Activated CD8-positive, alpha-beta memory T cell treated with anti-CD3 and anti-CD28 coated beads, Interleukin-2, amount 50 U/mL, for 24 hours (primary cell): ENCODE results near the gene KMT2D.

Source experiments
- DNase-seq: peaks from one replicate; pipeline ENCODE4 v3.0.0-alpha.2; 2020; ENCODE audit errors: extremely low read depth

The KMT2D gene

DNA sequence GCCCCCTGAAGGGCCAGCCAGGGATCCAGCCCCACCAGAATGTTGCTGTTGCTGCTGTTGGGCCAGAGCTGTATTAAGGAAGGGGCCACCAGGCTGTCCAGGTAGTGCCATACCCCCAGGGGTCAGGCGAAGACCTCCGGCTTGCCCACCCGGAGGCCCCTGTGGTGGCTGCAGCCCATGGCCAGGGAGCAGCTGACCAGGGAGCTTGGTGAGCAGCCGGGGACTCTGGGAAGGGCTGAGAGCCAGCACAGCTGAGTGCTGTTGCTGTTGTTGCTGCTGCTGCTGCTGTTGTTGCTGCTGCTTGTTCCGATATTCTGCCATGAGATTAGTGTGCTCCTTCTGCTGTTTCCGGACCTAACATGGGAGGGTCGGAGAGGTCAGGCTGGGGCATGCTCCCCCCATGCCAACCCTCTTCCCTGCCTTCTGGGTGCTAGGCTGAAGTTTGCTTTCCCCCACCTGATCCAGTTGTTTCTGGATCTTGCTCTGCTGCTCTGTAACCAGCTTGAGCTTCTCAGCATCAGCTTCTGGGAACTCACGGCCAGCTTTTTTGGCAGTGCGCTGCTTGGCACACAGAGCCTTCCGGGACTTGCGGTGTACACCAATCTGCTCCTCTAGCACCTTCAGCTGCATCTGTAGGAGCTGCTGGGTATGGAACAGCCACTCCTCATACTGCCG lies 26.8 kb downstream of the KMT2D start:
- DNase-seq, result no peak

DNA sequence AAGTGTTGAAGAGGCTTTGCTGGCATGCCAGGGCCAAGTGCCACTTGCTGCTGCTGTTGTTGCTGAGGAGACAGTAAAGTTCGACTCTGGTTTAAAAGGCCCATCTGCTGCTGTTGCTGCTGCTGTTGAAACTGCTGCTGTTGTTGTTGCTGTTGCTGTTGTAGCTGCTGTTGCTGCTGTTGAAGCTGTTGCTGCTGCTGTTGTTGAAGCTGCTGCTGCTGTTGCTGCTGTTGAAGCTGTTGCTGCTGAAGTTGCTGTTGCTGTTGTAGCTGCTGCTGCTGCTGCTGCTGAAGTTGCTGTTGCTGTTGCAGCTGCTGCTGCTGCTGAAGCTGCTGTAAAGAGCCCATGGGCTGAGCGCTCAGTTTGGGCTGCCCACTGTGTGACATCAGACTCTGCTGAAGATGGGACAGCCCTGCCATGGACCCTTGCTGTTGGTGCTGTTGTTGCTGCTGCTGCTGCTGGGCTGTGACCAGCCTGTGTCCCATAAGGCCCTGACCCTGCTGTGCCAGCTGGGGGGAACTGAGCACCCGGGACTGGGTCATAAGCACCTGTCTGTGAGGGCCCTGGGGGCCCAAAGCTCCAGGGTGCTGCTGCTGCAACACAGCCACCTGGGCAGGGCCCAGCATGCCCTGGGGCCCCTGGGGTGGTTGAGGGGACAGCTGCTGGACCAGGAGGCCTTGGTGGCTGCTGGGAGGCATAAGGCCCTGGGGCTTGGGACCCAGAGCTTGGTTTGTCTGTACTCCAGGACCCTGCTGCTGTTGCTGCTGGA lies 27.7 kb downstream of the KMT2D start:
- no peak for DNase-seq

DNA sequence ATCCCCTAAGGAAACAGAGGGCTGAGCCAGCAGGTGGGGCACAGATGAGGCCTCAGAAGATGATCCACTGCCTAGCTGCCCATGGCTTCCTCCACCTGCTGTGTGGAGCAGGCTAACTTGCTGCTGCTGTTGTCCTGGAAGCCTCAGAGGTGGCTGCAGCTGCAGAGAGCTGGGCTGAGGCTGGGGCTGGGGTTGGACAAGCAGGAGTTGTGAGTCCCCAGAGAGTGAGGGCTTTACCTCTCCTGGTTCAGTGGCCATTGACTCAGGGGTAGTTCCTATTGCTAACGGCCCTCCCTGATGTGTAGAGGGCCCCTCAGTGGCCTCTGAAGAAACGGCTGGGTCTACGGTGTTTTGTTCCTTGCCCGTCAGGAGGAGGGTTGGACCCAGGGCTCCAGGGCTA lies 28.3 kb downstream of the KMT2D start:
- no peak for DNase-seq

- no peak for DNase-seq
Observed at GRCh38 chr12:49031573-49032161, 28.9 kb downstream of the KMT2D start.

- DNase-seq, result no peak
Observed at GRCh38 chr12:49030714-49031572, 29.7 kb downstream of the KMT2D start.

- DNase-seq, result no peak
Observed at GRCh38 chr12:49030119-49030518, 30.5 kb downstream of the KMT2D start.

GRCh38 chr12:49028666-49029275 lies 31.8 kb downstream of the KMT2D start:
- no peak for DNase-seq

GRCh38 chr12:49027846-49028555 lies 32.6 kb downstream of the KMT2D start:
- no peak for DNase-seq

DNA sequence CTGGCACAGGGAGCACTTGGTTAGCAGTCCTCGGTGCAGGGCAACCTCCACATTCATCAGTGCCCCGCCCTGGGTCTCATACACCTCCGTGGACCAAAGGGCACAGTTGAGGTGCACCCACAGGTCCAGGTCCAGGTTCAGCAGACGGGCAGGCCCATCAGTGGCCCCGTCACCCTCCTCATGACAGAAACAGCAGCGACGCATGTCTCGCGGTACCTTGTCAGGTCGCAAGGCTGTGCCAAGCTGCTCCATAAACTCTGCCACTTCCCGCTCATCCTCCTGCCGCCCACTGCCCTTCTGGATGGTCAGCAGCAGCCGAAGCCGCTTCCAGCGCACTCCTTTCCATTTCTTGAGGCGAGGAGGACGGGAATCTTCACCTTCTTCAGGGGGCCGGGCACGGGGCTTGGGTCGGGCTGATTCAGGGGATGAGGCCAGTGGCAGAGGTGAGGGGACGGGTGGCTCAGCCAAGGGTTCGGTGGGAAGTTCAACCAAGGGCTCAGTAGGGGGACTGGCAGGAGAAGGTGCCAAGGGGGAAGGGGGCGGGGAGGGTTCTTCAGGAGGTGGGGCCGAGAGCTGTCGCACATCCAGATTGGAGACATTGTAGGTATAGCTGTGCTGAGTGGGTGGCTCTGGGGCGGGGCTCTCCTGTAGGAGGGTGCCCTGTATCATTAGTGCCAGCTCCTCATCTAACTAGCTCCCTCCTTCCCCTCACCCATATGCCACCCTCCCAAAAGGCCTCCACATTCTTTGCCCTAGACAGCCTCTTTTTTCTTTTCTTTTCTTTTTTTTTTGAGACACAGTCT lies 33.7 kb downstream of the KMT2D start:
- DNase-seq, result no peak

- no peak for DNase-seq
Observed at GRCh38 chr12:49026101-49026500, 34.5 kb downstream of the KMT2D start.

GRCh38 chr12:49025463-49025862 lies 35.1 kb downstream of the KMT2D start:
- no peak for DNase-seq

- no peak for DNase-seq
Observed at GRCh38 chr12:49024543-49024942, 36.1 kb downstream of the KMT2D start.

DNA sequence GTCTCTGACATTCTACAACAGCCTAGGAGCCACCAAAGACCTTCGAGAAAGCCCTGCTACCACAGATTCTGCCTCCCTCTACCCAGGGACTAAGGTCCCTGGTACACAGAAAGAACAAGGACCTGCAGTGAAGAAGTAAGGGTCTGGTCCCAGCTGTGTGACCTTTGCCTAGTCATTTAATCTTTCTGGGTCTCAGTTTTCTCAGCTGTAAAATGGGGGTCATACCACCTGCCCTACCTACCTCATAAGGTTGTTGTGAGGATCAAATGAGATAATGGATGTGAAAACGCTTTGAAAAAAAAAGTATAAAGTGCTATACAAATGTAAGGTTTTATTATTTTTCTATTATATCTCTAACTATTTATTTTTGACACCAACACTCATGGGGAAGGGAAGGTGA lies 36.8 kb downstream of the KMT2D start:
- DNase-seq, result no peak

- no peak for DNase-seq
Observed at GRCh38 chr12:49022558-49023178, 37.9 kb downstream of the KMT2D start.

DNA sequence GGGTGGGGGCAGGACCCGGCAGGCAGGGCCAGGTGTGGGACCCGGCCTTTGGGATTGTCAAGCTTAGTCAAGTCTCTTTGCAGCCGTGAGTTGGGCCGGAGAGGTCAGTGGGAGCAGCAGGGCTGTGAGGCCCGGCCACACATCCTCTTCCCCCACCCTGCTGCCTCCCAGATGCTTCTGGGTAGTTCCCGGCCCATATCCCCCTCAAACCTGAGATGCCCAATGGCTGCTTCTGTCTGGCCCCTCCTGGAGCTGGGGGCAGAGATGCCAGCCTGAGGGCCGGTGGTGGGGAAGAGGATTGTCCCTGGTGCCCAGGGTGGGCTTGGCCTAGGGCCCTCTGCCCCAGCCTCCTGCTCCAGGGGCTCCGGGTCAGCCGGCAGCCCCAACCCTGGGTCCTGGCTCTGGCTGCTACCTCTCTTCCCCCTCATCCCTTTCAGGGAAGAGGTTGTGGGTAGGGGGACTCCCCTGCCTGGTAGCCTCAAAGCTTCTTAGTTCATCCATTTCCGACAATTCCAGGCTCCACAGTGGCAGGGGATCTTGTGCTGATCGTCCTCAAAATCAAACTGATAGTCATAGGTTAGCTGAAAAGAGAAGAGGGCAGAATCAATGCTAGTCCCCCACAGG lies 39.2 kb downstream of the KMT2D start:
- DNase-seq, result no peak

DNA sequence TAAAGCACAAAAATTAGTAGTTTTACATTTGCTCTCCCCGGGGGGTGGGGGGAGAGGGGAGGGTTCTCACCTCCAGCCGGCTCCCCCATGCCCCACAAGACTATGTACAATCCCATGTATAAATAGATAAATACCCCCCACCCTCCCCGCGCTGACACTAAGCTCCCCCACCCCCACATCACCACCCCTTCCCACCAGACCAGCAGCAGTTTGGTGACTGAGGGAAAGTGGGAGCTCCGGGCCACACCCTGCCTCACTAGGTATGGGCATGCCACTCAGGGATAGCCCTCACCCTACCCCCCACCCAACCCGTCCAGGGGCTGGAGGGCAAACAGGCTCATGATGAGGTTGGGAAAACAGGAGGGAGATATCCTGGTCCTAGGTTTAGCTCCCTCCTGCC lies 40.2 kb downstream of the KMT2D start:
- no peak for DNase-seq

DNA sequence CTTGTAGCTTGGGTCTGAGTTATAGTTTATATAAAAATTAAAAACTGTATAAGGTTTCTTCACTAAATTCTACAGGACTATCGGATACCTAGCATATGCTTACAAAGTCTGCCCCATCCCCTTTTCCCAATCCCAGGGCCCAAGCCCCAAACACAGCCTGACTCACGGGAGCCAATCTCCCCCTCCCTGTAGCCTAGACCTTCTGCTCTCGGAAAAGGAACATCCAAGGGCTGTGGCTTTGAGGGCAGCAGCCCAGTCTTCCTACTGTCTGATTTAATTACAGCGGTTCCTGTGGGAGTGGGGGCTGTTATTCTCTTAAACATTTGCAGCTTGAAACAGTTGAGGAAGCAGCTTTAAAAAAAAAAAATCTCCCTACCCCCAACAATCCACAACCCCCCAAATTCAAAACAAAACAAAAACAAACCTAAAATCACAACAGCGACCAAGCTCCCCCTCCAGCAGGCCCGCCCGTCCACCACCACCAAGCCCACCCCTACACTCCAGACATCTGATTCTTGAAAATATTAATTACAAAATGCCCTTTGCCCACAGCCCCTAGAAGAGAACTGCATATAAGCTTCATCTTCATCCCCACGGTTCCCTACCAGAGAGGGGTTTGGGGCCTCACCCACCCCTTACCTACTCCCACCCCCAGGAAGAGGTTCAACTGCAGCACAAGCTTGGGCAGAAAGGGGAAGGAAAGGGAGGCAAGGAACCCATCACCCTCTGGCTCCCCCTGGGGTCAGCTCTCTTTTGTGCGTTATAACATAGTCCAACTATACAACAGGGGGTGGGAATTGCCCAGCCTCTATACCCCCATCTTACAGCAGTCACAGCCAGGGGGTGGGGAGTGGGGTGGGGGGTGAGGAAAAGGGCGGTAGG lies 40.9 kb downstream of the KMT2D start:
- no peak for DNase-seq

DNA sequence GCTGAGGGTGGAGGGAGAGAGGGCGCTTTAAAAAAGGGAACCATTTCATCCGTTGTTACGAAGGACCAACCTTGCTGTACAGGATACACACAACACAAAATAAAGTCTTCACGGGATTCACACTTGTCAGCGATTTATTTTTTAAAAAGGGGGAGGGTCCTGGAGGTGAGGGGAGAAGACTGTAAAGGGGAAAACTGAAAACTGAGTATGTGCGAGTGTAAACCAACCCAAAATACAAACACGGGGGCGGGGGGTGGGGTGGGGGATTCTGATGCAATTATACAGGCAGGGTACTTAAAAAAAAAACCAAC lies 41.5 kb downstream of the KMT2D start:
- DNase-seq, result no peak
